ENCODE results near the gene PPT2.
"Not testable (repeated sequence)": the region's sequence is repeated elsewhere in the genome, so short reads cannot be mapped to it uniquely, and the experiment has no call there.

DNA sequence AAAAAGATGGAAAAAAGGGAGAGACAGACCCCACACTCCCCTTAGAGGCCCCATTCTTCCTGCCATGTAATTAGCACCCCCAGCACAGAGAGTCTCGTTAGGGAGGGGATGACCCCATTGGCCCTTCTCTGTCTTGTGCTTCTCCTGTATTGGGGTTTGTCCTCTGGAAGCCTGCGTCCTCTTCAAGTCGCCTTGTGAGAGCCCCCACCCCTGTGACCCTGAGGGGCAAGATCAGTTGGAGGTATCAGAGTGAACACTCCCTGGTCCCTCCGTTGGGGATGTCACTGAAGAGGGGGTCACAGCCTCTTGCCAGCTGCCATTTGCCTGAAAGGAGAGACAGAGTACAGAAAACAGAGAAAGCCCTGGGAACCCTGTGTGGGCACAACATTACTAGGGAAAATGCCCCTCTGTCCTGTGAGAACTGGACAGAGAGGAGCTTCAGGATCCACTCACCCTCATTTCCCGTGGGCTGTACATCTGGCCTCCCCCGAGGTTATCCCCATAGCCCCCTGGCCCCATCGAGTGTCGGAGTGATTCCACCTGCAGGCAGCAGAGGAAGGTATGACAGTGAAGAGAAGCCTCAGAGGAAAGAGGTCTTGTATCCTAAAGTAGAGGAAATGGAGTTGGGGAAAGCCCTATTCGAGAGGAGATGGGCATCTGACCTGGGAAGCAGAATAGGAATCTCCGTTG, 32.4 kb downstream of the PPT2 start:
- not testable (repeated sequence) for TF ChIP-seq KDM1A (IDR thresholded peaks at IDR 0.05; ENCODE audit: borderline replicate concordance, low read length); TAF1 (IDR thresholded peaks at IDR 0.05; ENCODE audit: low read depth, low read length); ZNF274 (IDR thresholded peaks at IDR 0.05; ENCODE audit: borderline replicate concordance, extremely low read depth, low read length); RAD21 (IDR thresholded peaks at IDR 0.05 in 1 of 2, conservative IDR thresholded peaks at IDR 0.05 in 1 of 2; ENCODE audit: low read depth in 2 of 2, low read length in 2 of 2); TAF7 (optimal IDR thresholded peaks at IDR 0.05; ENCODE audit: borderline replicate concordance, low read depth, low read length); EP300 (IDR thresholded peaks at IDR 0.05; ENCODE audit: borderline replicate concordance in 1 of 2, low read depth in 2 of 2, low read length in 2 of 2); BCL11A (IDR thresholded peaks at IDR 0.05; ENCODE audit: low read depth in 2 of 2, low read length in 2 of 2)
- TF ChIP-seq, protein P1, sequence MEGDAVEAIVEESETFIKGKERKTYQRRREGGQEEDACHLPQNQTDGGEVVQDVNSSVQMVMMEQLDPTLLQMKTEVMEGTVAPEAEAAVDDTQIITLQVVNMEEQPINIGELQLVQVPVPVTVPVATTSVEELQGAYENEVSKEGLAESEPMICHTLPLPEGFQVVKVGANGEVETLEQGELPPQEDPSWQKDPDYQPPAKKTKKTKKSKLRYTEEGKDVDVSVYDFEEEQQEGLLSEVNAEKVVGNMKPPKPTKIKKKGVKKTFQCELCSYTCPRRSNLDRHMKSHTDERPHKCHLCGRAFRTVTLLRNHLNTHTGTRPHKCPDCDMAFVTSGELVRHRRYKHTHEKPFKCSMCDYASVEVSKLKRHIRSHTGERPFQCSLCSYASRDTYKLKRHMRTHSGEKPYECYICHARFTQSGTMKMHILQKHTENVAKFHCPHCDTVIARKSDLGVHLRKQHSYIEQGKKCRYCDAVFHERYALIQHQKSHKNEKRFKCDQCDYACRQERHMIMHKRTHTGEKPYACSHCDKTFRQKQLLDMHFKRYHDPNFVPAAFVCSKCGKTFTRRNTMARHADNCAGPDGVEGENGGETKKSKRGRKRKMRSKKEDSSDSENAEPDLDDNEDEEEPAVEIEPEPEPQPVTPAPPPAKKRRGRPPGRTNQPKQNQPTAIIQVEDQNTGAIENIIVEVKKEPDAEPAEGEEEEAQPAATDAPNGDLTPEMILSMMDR (IDR thresholded peaks at IDR 0.05; ENCODE audit: control extremely low read depth in 1 of 3, insufficient read depth in 1 of 3, low read depth in 1 of 3, low read length in 3 of 3): not testable (repeated sequence)
- TF ChIP-seq, protein P2, sequence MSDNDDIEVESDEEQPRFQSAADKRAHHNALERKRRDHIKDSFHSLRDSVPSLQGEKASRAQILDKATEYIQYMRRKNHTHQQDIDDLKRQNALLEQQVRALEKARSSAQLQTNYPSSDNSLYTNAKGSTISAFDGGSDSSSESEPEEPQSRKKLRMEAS (IDR thresholded peaks at IDR 0.05): not testable (repeated sequence)

Measured in H1 (cell line).